ENCODE data around the gene PPP2R1B. TPM values are rescaled to one million over a fixed set of nuclear protein-coding genes. Genes with fewer than 3 reads are reported as not detected.
A peak's percentile ranks its signal among the peaks of the same experiment; 100 is the strongest.
"Not testable (repeated sequence)": the region's sequence is repeated elsewhere in the genome, so short reads cannot be mapped to it uniquely, and the experiment has no call there.

Gene PPP2R1B
- total and polyA plus RNA-seq, 12 donors: 5.8 to 16.8 (median 10.7) TPM

DNA sequence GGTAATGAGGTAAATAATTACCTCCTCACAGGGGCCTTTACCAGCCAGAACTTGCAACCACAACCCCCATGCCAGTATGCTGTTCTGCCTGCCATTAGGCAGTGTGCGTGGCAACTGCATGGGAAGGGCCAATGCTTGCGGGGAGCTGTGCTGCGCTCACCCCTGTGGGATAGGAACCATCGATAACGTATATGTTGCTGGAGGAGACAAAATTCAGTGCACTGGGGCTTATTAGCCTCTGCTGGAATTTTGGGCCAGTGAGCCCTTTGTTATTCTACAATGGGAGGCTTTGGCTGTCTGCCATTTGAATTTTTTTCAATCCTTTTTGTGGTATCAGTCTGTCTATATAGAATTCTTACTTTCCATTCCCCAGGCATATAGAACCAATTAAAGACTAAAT, 47.3 kb downstream of the PPP2R1B start:
- H3K4me1 ChIP-seq: peaks cover 0 to 34% (median 6%) of the 10 kb centered on the region in 9 donors
- no peak overlapping the region for H3K4me3 ChIP-seq
- H3K27ac ChIP-seq: peak overlapping the region in 4 of 10 donors; percentile 13 to 48 (median 33)
- TF ChIP-seq, protein P1, sequence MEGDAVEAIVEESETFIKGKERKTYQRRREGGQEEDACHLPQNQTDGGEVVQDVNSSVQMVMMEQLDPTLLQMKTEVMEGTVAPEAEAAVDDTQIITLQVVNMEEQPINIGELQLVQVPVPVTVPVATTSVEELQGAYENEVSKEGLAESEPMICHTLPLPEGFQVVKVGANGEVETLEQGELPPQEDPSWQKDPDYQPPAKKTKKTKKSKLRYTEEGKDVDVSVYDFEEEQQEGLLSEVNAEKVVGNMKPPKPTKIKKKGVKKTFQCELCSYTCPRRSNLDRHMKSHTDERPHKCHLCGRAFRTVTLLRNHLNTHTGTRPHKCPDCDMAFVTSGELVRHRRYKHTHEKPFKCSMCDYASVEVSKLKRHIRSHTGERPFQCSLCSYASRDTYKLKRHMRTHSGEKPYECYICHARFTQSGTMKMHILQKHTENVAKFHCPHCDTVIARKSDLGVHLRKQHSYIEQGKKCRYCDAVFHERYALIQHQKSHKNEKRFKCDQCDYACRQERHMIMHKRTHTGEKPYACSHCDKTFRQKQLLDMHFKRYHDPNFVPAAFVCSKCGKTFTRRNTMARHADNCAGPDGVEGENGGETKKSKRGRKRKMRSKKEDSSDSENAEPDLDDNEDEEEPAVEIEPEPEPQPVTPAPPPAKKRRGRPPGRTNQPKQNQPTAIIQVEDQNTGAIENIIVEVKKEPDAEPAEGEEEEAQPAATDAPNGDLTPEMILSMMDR (IDR thresholded peaks at IDR 0.05): no peak
- 92 to 93% methylated on average over 5 of the region's 5 CpGs for WGBS, 2 donors
- no peaks in the 10 kb centered on the region for H3K9me3 ChIP-seq
- peaks cover 0 to 92% (median 42%) of the 10 kb centered on the region in 9 donors for H3K36me3 ChIP-seq
- ATAC-seq (no peak), DNase-seq (no peak)
- no peaks in the 10 kb centered on the region for H3K27me3 ChIP-seq
- intact Hi-C loops (cut with DNase I): loop anchor here in 1 of 10 donors (10.0 kb wide), 1 partner anchor 56 kb away; no protein-coding TSS in a partner anchor

DNA sequence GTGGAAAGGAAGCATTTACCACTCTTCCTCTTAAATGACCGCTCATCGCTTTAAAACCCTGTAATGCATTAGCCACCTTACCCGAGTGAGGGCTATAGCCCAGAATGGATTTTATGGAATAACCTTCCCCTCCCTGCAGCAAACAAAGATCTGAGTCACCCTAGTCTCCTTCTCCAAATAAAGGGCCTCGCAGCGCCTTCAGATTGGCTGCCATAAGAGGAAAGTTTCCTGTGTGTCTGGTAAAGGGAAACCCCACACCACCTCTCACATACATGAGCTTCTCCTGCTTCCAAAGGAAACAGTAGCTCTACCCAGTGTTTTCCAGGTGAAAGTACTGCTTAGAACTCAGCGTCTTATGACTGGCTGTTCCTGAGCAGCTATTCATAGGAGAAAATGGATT, 47.8 kb downstream of the PPP2R1B start:
- peak overlapping the region in 4 of 10 donors; percentile 13 to 48 (median 33) for H3K27ac ChIP-seq
- H3K27me3 ChIP-seq: no peaks in the 10 kb centered on the region
- no peaks in the 10 kb centered on the region for H3K9me3 ChIP-seq
- DNase-seq: no peak
- WGBS, 2 donors: 69 to 74% methylated on average over 6 of the region's 6 CpGs
- no peak overlapping the region for H3K4me3 ChIP-seq
- TF ChIP-seq, protein P1 (IDR thresholded peaks at IDR 0.05): no peak
- peaks cover 0 to 92% (median 42%) of the 10 kb centered on the region in 9 donors for H3K36me3 ChIP-seq
- H3K4me1 ChIP-seq: peaks cover 0 to 34% (median 6%) of the 10 kb centered on the region in 9 donors
- ATAC-seq: peak in 7 of 8 donors; percentile 9 to 63 (median 38)
- intact Hi-C loops (cut with DNase I): loop anchor here in 1 of 10 donors (10.0 kb wide), 1 partner anchor 56 kb away; no protein-coding TSS in a partner anchor

DNA sequence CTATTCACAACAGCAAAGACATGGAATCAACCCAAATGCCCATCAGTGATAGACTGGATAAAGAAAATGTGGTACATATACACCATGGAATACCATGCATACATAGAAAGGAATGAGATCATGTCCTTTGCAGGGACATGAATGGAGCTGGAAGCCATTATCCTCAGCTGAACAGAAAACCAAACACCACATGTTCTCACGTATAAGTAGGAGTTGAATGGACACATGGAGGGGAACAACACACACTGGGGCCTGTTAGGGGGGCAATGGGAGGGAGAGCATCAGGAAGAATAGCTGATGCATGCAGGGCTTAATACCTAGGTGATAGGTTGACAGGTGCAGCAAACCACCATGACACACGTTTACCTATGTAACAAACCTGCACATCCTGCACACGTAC, 48.5 kb downstream of the PPP2R1B start:
- H3K9me3 ChIP-seq, H3K4me3 ChIP-seq, ATAC-seq, DNase-seq, H3K27ac ChIP-seq, H3K27me3 ChIP-seq: not testable (repeated sequence)
- Histone ChIP-seq H3K36me3 (peaks cover 0 to 92% (median 41%) of the 10 kb centered on the region in 9 donors), H3K4me1 (peaks cover 0 to 29% (median 6%) of the 10 kb centered on the region in 9 donors)
- intact Hi-C loops (cut with DNase I): loop anchor here in 1 of 10 donors (10.0 kb wide), 1 partner anchor 57 kb away; no protein-coding TSS in a partner anchor
- 95 to 99% methylated on average over 3 of the region's 3 CpGs for WGBS, 2 donors

DNA sequence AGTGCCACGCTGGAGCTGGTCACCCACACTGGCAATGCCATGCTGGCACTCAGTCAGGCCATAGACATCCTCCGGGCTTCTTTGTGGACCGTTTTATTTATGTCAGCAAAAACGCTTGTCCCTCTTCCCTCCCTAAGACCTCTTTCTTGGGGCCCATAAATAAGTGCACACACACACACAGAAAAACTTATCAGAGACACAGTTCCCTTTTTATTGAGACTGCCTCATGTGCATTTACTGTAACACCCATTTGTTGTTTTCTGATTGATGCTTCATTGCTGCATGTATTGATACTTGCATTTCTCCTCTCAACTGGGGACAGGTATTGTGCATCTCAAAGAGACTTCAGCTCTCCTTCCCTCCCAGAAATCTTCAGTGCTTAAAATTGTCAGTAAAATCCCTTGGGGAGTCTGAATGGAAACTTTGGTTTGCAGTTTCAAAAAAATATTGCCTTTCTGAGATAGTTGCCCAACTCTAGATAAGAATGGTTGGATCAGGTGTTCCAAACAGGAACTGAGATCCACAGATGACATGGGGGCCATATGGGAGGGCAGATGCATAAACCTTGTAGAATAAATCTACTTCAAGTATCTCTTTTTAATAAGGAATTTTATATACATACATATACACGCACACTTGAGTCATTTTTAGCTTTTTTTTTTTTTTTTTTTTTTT, 50.9 kb downstream of the PPP2R1B start:
- no peak for DNase-seq
- Histone ChIP-seq H3K27me3 (no peaks in the 10 kb centered on the region), H3K9me3 (no peaks in the 10 kb centered on the region), H3K4me3 (no peak overlapping the region), H3K27ac (no peak overlapping the region), H3K4me1 (peaks cover 0 to 23% (median 6%) of the 10 kb centered on the region in 9 donors), H3K36me3 (peaks cover 0 to 92% (median 26%) of the 10 kb centered on the region in 9 donors)
- 82 to 86% methylated on average over 5 of the region's 5 CpGs for WGBS, 2 donors
- TF ChIP-seq, protein P1 (IDR thresholded peaks at IDR 0.05): no peak
- intact Hi-C loops (cut with DNase I): loop anchor here in 1 of 10 donors (10.0 kb wide), 1 partner anchor 60 kb away; no protein-coding TSS in a partner anchor
- ATAC-seq: no peak
